Erythroblast (primary cell): ENCODE measurements around the gene MYL7.

Experiments used
- GATA1 ChIP-seq: IDR thresholded peaks from 2 replicates; pipeline ENCODE4 v1.6.1; 2011; ENCODE audit warnings: low read depth, mild to moderate bottlenecking, control low read depth, low read length, moderate library complexity
- POLR2A ChIP-seq: IDR thresholded peaks from 2 replicates; pipeline ENCODE4 v1.6.1; 2011; ENCODE audit warnings: mild to moderate bottlenecking, low read length

DNA sequence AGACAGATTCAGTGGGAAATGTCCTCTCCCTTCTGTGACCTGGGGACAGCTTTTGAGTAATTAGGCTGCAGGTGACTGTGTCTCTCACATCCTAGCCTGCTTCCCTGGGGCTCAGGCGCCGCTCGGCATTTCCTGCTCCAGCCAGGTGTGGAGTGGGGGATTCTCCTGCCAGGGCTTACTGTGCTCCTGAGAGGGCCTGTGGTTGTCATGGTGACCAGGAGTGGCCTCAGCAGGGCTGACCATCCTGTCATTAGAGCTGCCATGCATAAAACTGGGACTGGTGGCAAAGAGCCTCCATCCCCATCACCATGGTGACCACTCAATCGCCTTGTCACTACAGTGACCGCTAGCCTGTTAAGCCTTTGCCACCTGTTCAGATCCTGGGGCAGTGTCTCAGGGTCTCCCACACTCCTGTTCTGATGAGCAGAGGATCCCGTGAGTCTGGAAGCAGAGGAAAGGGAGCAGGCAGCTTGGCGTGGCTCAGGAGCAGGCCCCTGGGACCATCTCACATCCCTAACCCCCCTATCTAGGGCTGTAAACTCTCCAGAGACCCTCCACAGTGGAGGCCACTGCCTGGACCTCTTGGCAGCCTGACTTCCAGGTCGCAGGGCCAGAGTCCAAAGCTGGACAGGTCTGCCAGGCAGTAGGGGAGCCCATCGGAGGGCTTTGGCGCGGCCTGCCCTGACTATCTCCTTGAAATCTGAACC lies 48.3 kb upstream of the MYL7 start, which contains the start of gene GCK:
- TF ChIP-seq POLR2A, result no peak
- TF ChIP-seq GATA1, result no peak
